Subcutaneous adipose tissue (tissue), 4 donors: ENCODE measurements around the gene KIF16B. TPM values are rescaled to one million over a fixed set of nuclear protein-coding genes. Genes with fewer than 3 reads are reported as not detected.

Experiments used
- CTCF ChIP-seq: fragments of 450-650 bp; IDR thresholded peaks from one replicate; pipeline ENCODE4 v1.5.1; 2016; ENCODE audit warnings: low read depth, mild to moderate bottlenecking, control low read depth, antibody characterized with exemption, moderate library complexity
- total RNA-seq, 4 donors: library from RNA; depleted of rRNA; stranded (reverse); fragments of >200 nt; gene quantifications; one replicate each; pipeline ENCODE4 v1.1.0, GENCODE V29; 2016

The KIF16B gene
- total RNA-seq, 4 donors from 2014 or later: 20.0 to 39.1 (median 26.6) TPM

GRCh38 chr20:16424780-16425179 is 148.5 kb downstream of the KIF16B start:
- TF ChIP-seq CTCF: no peak

GRCh38 chr20:16423311-16424212 is 149.7 kb downstream of the KIF16B start:
- no peak for TF ChIP-seq CTCF

GRCh38 chr20:16419138-16419715 is 154.0 kb downstream of the KIF16B start:
- TF ChIP-seq CTCF: no peak

- TF ChIP-seq CTCF: no peak
Observed at GRCh38 chr20:16418616-16419015, 154.6 kb downstream of the KIF16B start.

- TF ChIP-seq CTCF: no peak
Observed at GRCh38 chr20:16417001-16417400, 156.2 kb downstream of the KIF16B start.

- TF ChIP-seq CTCF: no peak
Observed at GRCh38 chr20:16415071-16416053, 157.9 kb downstream of the KIF16B start.
